Nephron progenitor cell (in vitro differentiated cells): ENCODE measurements around the gene PRKCQ.
A peak's percentile ranks its signal among the peaks of the same experiment; 100 is the strongest.
"Not testable (repeated sequence)": the region's sequence is repeated elsewhere in the genome, so short reads cannot be mapped to it uniquely, and the experiment has no call there.

Source experiments
- DNase-seq: peaks from one replicate; pipeline ENCODE4 v3.0.0; 2021
- H3K27ac Mint-ChIP-seq: 2 replicates; pipeline ENCODE4 v1.8.0; 2021; ENCODE audit warnings: mild to moderate bottlenecking, moderate library complexity, mixed read lengths
- H3K27me3 Mint-ChIP-seq: 2 replicates; pipeline ENCODE4 v1.8.0; 2021; ENCODE audit warnings: mild to moderate bottlenecking, low read depth, mixed read lengths; ENCODE audit not compliant: poor library complexity
- H3K36me3 Mint-ChIP-seq: 2 replicates; pipeline ENCODE4 v1.8.0; 2021; ENCODE audit warnings: low read depth, mixed read lengths
- H3K4me1 Mint-ChIP-seq: 2 replicates; pipeline ENCODE4 v1.8.0; 2021; ENCODE audit warnings: mixed read lengths
- H3K4me3 Mint-ChIP-seq: 2 replicates; pipeline ENCODE4 v1.8.0; 2021; ENCODE audit warnings: mild to moderate bottlenecking, moderate library complexity, mixed read lengths
- H3K9me3 Mint-ChIP-seq: 2 replicates; pipeline ENCODE4 v1.8.0; 2021; ENCODE audit warnings: mild to moderate bottlenecking, moderate library complexity, mixed read lengths
- TF ChIP-seq, protein P1 (sequence below): fragments of 200-600 bp; sonication (generic); IDR thresholded peaks from 2 replicates; pipeline ENCODE4 v1.5.0; 2021; ENCODE audit warnings: antibody characterized with exemption

The PRKCQ gene

DNA sequence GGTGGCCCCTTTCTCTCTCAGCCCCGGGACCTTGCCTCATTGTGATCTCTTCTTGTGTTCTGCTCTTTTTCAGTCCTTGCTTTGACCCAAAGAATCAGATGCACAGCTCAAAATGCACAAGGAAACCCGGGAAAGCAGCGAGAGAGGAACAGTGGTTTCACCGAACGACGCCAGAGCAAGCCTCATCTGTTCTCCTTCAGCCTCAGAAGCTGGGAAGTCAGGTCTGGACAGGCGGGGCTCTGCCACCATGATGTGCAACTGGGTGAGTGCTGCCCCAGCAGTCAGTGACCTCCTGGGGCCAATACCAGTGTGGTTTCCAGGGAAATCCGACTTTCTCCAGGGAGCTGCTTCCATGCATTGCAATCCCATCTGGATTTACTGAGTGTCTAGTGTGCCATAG, 133.4 kb downstream of the PRKCQ start:
- peaks cover 4% of the 10 kb centered on the region for H3K9me3 Mint-ChIP-seq
- H3K27ac Mint-ChIP-seq = no peak overlapping the region
- no peak overlapping the region for H3K4me3 Mint-ChIP-seq
- H3K4me1 Mint-ChIP-seq = no peaks in the 10 kb centered on the region
- DNase-seq = no peak
- no peaks in the 10 kb centered on the region for H3K27me3 Mint-ChIP-seq
- TF ChIP-seq, protein P1, sequence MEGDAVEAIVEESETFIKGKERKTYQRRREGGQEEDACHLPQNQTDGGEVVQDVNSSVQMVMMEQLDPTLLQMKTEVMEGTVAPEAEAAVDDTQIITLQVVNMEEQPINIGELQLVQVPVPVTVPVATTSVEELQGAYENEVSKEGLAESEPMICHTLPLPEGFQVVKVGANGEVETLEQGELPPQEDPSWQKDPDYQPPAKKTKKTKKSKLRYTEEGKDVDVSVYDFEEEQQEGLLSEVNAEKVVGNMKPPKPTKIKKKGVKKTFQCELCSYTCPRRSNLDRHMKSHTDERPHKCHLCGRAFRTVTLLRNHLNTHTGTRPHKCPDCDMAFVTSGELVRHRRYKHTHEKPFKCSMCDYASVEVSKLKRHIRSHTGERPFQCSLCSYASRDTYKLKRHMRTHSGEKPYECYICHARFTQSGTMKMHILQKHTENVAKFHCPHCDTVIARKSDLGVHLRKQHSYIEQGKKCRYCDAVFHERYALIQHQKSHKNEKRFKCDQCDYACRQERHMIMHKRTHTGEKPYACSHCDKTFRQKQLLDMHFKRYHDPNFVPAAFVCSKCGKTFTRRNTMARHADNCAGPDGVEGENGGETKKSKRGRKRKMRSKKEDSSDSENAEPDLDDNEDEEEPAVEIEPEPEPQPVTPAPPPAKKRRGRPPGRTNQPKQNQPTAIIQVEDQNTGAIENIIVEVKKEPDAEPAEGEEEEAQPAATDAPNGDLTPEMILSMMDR = no peak
- peaks cover 41% of the 10 kb centered on the region for H3K36me3 Mint-ChIP-seq

DNA sequence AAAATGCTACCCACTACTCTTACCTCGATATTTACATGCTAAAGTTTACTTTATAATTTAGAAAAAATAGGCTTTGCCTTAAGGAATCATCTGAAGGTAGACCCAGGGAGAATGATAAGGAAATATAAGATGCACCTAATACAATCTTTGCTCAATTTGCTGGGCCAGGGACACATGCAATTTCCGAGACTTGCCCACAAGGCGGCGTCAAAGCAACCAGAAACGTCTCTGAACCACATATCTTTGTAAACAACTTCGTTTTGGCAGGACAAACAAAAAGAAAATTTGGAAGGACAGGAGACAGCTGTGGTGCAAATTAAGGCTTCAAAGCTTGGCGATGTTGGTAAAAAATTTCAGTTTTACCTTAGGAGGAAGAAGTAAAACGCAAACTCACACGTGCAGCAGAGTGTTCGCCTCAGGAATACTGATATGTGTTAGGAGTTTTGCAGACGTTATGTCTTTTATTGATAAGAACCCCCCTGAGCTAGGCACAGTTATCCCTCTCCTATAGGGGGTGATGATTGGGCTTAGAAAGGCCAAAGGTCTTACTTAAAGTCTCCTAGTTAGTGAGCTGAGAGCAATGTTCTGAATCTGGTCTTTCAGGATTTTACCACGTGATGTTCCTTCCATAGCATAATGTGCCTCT, 134.3 kb downstream of the PRKCQ start:
- no peaks in the 10 kb centered on the region for H3K27me3 Mint-ChIP-seq
- no peaks in the 10 kb centered on the region for H3K9me3 Mint-ChIP-seq
- H3K4me1 Mint-ChIP-seq = no peaks in the 10 kb centered on the region
- peak; percentile 33 for DNase-seq
- H3K27ac Mint-ChIP-seq = peak overlapping the region; percentile 40
- peaks cover 45% of the 10 kb centered on the region for H3K36me3 Mint-ChIP-seq
- TF ChIP-seq, protein P1 = peak; percentile 50
- H3K4me3 Mint-ChIP-seq = no peak overlapping the region

DNA sequence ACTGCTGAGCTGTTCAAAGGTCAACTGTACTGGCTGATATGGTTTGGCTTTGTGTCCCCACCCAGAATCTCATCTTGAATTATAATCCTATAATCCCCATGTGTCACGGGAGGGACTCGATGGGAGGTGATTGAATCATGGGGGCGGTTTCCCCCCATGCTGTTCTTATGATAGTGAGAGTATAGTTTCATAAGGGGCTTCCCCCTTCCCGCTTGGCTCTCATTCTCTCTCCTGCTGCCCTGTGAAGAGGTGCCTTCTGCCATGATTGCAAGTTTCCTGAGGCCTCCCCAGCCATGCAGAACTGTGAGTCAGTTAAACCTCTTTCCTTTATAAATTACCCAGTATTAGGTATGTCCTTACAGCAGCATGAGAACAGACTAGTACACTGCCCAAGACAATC, 140.2 kb downstream of the PRKCQ start:
- not testable (repeated sequence) for H3K9me3 Mint-ChIP-seq, H3K4me3 Mint-ChIP-seq, DNase-seq, H3K4me1 Mint-ChIP-seq, H3K27ac Mint-ChIP-seq, H3K27me3 Mint-ChIP-seq
- peaks cover 38% of the 10 kb centered on the region for H3K36me3 Mint-ChIP-seq

DNA sequence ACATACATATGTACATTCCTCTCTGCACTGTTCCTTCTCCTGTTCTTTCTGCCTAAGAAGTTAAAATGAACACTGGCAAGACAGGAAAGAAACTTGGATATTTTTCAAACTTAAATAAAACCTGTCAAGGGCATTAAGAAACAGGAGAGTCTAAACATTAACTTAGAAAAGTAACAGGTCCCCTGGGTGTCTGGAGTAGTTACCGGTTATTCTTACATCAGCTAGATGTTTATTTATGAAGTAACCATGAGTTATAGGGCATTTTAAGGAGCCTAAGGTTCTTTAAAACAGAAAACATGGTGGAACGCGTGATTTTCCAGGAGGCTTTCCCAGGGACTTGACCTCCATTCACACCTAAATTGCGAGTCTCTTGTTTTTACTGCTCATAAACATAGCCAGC, 148.2 kb downstream of the PRKCQ start:
- no peaks in the 10 kb centered on the region for H3K9me3 Mint-ChIP-seq
- no peak for DNase-seq
- peaks cover 7% of the 10 kb centered on the region for H3K27me3 Mint-ChIP-seq
- H3K36me3 Mint-ChIP-seq = peaks cover 34% of the 10 kb centered on the region
- peaks cover 32% of the 10 kb centered on the region for H3K4me1 Mint-ChIP-seq
- TF ChIP-seq, protein P1 = no peak
- H3K4me3 Mint-ChIP-seq = no peak overlapping the region
- H3K27ac Mint-ChIP-seq = peak overlapping the region; percentile 48

DNA sequence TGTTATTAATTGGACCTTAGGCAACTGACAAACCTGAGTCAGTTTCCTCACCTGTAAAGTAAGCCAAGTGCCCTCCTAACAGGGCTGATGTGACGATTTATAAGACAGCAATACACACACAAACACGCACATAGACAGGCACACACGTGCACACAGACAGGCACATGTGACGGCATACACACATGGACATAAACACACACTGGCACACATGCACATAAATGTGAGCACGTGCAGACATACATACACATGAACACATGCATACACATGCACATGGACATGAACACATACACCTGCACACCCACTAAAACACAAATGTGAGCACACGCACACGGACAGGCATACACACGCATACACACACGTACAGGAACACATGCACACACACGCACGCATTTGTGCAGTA, 148.9 kb downstream of the PRKCQ start:
- Mint-ChIP-seq H3K4me1 (peaks cover 32% of the 10 kb centered on the region), H3K36me3 (peaks cover 32% of the 10 kb centered on the region), H3K27ac (no peak overlapping the region), H3K9me3 (no peaks in the 10 kb centered on the region), H3K4me3 (no peak overlapping the region), H3K27me3 (peaks cover 7% of the 10 kb centered on the region)
- no peak for DNase-seq
- TF ChIP-seq, protein P1 = no peak

DNA sequence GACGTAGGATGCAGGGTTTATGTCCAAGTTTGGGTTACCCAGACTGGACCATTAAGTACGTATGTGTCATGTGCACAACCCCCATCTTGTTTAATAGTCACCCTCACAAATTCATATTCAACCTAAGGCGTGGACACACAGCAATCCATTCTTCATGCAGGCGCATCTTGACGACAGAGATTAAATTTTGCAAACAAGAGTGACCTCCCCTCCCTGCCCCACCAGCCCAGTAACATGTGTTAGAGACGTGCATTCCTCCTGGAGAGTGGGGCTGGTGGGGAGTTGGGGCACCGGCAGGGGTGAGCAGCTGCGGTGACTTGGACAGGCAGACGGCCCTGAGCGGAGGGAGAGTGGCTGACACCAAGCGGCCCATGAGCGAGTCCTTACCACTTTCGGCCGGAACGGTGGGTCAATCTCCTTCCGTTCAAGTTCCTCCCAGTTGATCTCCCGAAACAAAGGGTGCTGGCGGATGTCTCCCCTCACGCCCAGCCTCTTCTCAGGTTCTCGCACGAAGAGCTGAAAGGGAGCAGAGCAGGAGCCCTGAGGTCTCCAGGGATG, 149.6 kb downstream of the PRKCQ start:
- Mint-ChIP-seq H3K4me3 (no peak overlapping the region), H3K4me1 (peaks cover 32% of the 10 kb centered on the region), H3K27me3 (peaks cover 7% of the 10 kb centered on the region), H3K36me3 (peaks cover 32% of the 10 kb centered on the region), H3K27ac (no peak overlapping the region), H3K9me3 (no peaks in the 10 kb centered on the region)
- TF ChIP-seq, protein P1 = no peak
- DNase-seq = no peak
